Heart left ventricle (tissue), 16 donors: ENCODE measurements around the gene NEMP1. TPM values are rescaled to one million over a fixed set of nuclear protein-coding genes. Genes with fewer than 3 reads are reported as not detected.

Source experiments
- ATAC-seq, 4 donors: fragments of 200-7000 bp; cut with Tn5 transposase; one replicate each; pipeline ENCODE4 v1.9.1; 2020 to 2022; ENCODE audit warnings: moderate library complexity in 4 of 4, mild to moderate bottlenecking in 3 of 4, moderate number of reproducible peaks in 1 of 4
- DNase-seq, 5 donors: peaks; one replicate each; pipeline ENCODE4 v3.0.0-alpha.2; 2020
- H3K27ac ChIP-seq, 12 donors: fragments of 200-600 bp; sonication (generic) in 4 of 12; one replicate each; pipeline versions ENCODE4 v1.5.0 to v1.8.0; 2016 to 2022; ENCODE audit warnings: mild to moderate bottlenecking in 2 of 12
- H3K27me3 ChIP-seq, 9 donors: fragments of 200-600 bp; sonication (generic) in 2 of 9; one replicate each; pipeline versions ENCODE4 v1.5.1 to v1.8.0; 2016 to 2022; ENCODE audit warnings: mild to moderate bottlenecking in 3 of 9
- H3K36me3 ChIP-seq, 9 donors: fragments of 200-600 bp; sonication (generic) in 2 of 9; one replicate each; pipeline versions ENCODE4 v1.5.0 to v1.8.0; 2018 to 2022; ENCODE audit warnings: mild to moderate bottlenecking in 2 of 9
- H3K4me1 ChIP-seq, 12 donors: fragments of 200-600 bp; sonication (generic) in 4 of 12; one replicate each; pipeline versions ENCODE4 v1.5.0 to v1.8.0; 2016 to 2022; ENCODE audit warnings: mild to moderate bottlenecking in 3 of 12
- H3K4me3 ChIP-seq, 12 donors: fragments of 200-600 bp; sonication (generic) in 4 of 12; one replicate each; pipeline versions ENCODE4 v1.5.0 to v1.8.0; 2017 to 2022; ENCODE audit warnings: mild to moderate bottlenecking in 9 of 12, moderate library complexity in 4 of 12
- H3K9me3 ChIP-seq, 12 donors: fragments of 200-600 bp; sonication (generic) in 4 of 12; one replicate each; pipeline versions ENCODE4 v1.5.0 to v1.8.0; 2016 to 2022; ENCODE audit warnings: mild to moderate bottlenecking in 1 of 12
- CTCF ChIP-seq, 12 donors: fragments of 200-600 bp; sonication (generic) in 4 of 12; IDR thresholded peaks; one replicate each; pipeline versions ENCODE4 v1.5.0 to v1.8.0; 2018 to 2022; ENCODE audit warnings: antibody characterized with exemption in 12 of 12, mild to moderate bottlenecking in 5 of 12
- POLR2A ChIP-seq, 2 donors: fragments of 450-650 bp; IDR thresholded peaks; one replicate each; pipeline ENCODE4 v1.6.1; 2017; ENCODE audit warnings: antibody characterized with exemption in 2 of 2, mild to moderate bottlenecking in 2 of 2, moderate library complexity in 2 of 2
- WGBS, 4 donors: extraction: QIAGEN DNeasy Blood & Tissue Kit in 2 of 4; methylation state at CpG; one replicate each; pipeline versions ENCODE4 v1.1.5 to v1.1.7; 2013 to 2018; 5-methylcytosine and 5-hydroxymethylcytosine counted together
- intact Hi-C, 10 donors: fragments of 100-400 bp; cut with DNase I; formaldehyde crosslinking; loops; one replicate each; pipeline versions ENCODE4 v1.11.1 to v1.14.2; 2022
- long read RNA-seq, 3 donors: library from polyadenylated mRNA; unstranded; transcript quantifications; one replicate each; pipeline ENCODE4 v2.0.0, GENCODE V29; 2020 to 2021
- polyA plus RNA-seq, 2 donors: library from polyadenylated mRNA; stranded (reverse); fragments of 200-250 nt; gene quantifications; one replicate each; pipeline ENCODE4 v1.2.3, GENCODE V29; 2013
- total RNA-seq, 9 donors: library from RNA; depleted of rRNA in 2 of 9; stranded (reverse); fragments of >200 nt in 2 of 9; fragmentation: NEBNext Ultra II Directional in 3 of 9; extraction: Animal tissue kit (Norgen Biotek cat#: 25700) in 3 of 9; gene quantifications; one replicate each; pipeline versions ENCODE4 v1.1.0 to v1.2.4, GENCODE V29; 2016 to 2023
- donor health status: ischemic (EF 13 %, LVEDD 7.1; RV severe dilation, severe dysfunction).
- donor health status: healthy with polysubstance abuse.
- donor health status: DM: no; HTN: yes; CAD: no.
- donor health status: DM: no; HTN: no; CAD: no.
- donor health status: ischemic (EF 25% LVEDD 6.9; RV normal size, moderate dysfunction).
- donor health status: ischemic (EF 25% LVEDD 5.7; RV mildly dilated, moderate dysfunction).
- donor health status: healthy.
- donor health status: DM: yes; HTN: yes; CAD: no.
- donor health status: ischemic (EF 35%, LVEDD 5.7; RV mildly dilated, moderate dysfunction).
- donor health status: nonischemic (EF 11% LVEDD 7.7; RV severe dilation, severe dysfunction).
- donor health status: DM: yes; HTN: yes; CAD: no.
- donor health status: PGD.
- donor health status: ischemic (EF 29% LVEDD 5.4; RV normal size, mild dysfunction).
- donor health status: nonischemic (EF 23%, LVEDD 6.1; RV moderate dilation, normal function).

The NEMP1 gene
- total RNA-seq (10 to 100 TPM in 1 of 9 donors, 1 to 10 TPM in 8; 1.7 to 12.0 (median 3.6) TPM), polyA plus RNA-seq (1 to 10 TPM; 1.4 to 2.2 TPM)
- long read RNA-seq, donor 1, result 0 reads
- long read RNA-seq, donor 2, partial matches to known transcripts, result 1 of 2 reads
- long read RNA-seq, donor 2, other reads (novel, unspliced or antisense), result 1 of 2 reads
- long read RNA-seq, donor 3, result 0 reads

- peak within 1 kb of the TSS; percentile 48 to 94 (median 78) for H3K27ac ChIP-seq
- no peaks in the 10 kb centered on the region for H3K9me3 ChIP-seq
- ATAC-seq, result peak; percentile 100
- peaks cover 0 to 6% (median 0%) of the 10 kb centered on the region in 9 donors for H3K36me3 ChIP-seq
- DNase-seq, result peak; percentile 94 to 98 (median 98)
- 0% methylated on average over 38 to 39 of the region's 39 CpGs for WGBS, 4 donors
- peak within 1 kb of the TSS; percentile 29 to 88 (median 78) for H3K4me3 ChIP-seq
- H3K27me3 ChIP-seq, result no peaks in the 10 kb centered on the region
- H3K4me1 ChIP-seq, result peaks cover 0 to 19% (median 10%) of the 10 kb centered on the region in 12 donors
- TF ChIP-seq POLR2A (IDR thresholded peaks at IDR 0.05) (peak in 1 of 2 donors; percentile 66), CTCF (IDR thresholded peaks at IDR 0.05) (no peak)
- intact Hi-C loops, result loop anchor here in 1 of 10 donors (2.0 kb wide), 1 partner anchor 32 kb away; the partner anchor contains the start of gene STAT6
Measured at GRCh38 chr12:57078519-57079404, at the start of gene NEMP1. NEMP1 (minus strand) TSS chr12:57078791; CDS start chr12:57078745, 46 bp downstream.

- intact Hi-C loops, result loop anchor here in 4 of 10 donors (2.0 to 5.0 kb wide), 5 partner anchors 47 to 109 kb away; a partner anchor contains a TSS
- peak within 1 kb of the TSS; percentile 92 to 100 (median 98) for H3K27ac ChIP-seq
- peaks cover 6 to 49% (median 36%) of the 10 kb centered on the region in 12 donors for H3K4me1 ChIP-seq
- no peak for TF ChIP-seq CTCF (IDR thresholded peaks at IDR 0.05)
- peak in 1 of 2 donors; percentile 81 for TF ChIP-seq POLR2A (IDR thresholded peaks at IDR 0.05)
- peak within 1 kb of the TSS; percentile 68 to 94 (median 79) for H3K4me3 ChIP-seq
- DNase-seq, result peak; percentile 88 to 93 (median 91)
- H3K9me3 ChIP-seq, result no peaks in the 10 kb centered on the region
- WGBS, 4 donors, result 0 to 1% (median 0%) methylated on average over 53 to 57 of the region's 57 CpGs
- H3K27me3 ChIP-seq, result no peaks in the 10 kb centered on the region
- ATAC-seq, result peak; percentile 77 to 88 (median 80)
- H3K36me3 ChIP-seq, result peaks cover 0 to 10% (median 0%) of the 10 kb centered on the region in 9 donors
Measured at GRCh38 chr12:57127726-57128518, 49.3 kb upstream of the NEMP1 start, which contains the start of gene LRP1. LRP1 (plus strand) TSS chr12:57128483; CDS start chr12:57128965, 482 bp downstream.

- peaks cover 6 to 41% (median 28%) of the 10 kb centered on the region in 12 donors for H3K4me1 ChIP-seq
- intact Hi-C loops, result loop anchor here in 3 of 10 donors (2.0 to 5.0 kb wide), 4 partner anchors 50 to 110 kb away; a partner anchor contains a TSS
- H3K27me3 ChIP-seq, result no peaks in the 10 kb centered on the region
- WGBS, 4 donors, result 2 to 5% (median 4%) methylated on average over 18 to 26 of the region's 26 CpGs
- TF ChIP-seq POLR2A (IDR thresholded peaks at IDR 0.05), result no peak
- TF ChIP-seq CTCF (IDR thresholded peaks at IDR 0.05), result peak in 10 of 12 donors; percentile 4 to 56 (median 42)
- peaks cover 0 to 9% (median 0%) of the 10 kb centered on the region in 9 donors for H3K36me3 ChIP-seq
- peak overlapping the region; percentile 92 to 100 (median 98) for H3K27ac ChIP-seq
- no peaks in the 10 kb centered on the region for H3K9me3 ChIP-seq
- DNase-seq (peak; percentile 68 to 88 (median 74)), ATAC-seq (peak; percentile 31 to 69 (median 45))
- H3K4me3 ChIP-seq, result peak overlapping the region; percentile 68 to 94 (median 79)
Measured at GRCh38 chr12:57127101-57127725, 48.6 kb upstream of the NEMP1 start.
